AG09309 (cell line): Measurements from ENCODE around the gene HNRNPF.
"Not testable (repeated sequence)": the region's sequence is repeated elsewhere in the genome, so short reads cannot be mapped to it uniquely, and the experiment has no call there.

ENCODE experiments used
- DNase-seq: peaks from one replicate; pipeline ENCODE4 v3.0.0-alpha.2; 2010; ENCODE audit warnings: low read depth
- H3K4me3 ChIP-seq: 2 replicates; pipeline ENCODE4 v1.5.1; 2011; ENCODE audit warnings: mild to moderate bottlenecking, low read depth, low read length, moderate library complexity; ENCODE audit not compliant: control insufficient read depth
- CTCF ChIP-seq: IDR thresholded peaks from 2 replicates; pipeline ENCODE4 v1.5.1; 2011; ENCODE audit warnings: mild to moderate bottlenecking, low read depth, low read length, inconsistent platforms; ENCODE audit not compliant: insufficient read depth, control insufficient read depth; ENCODE audit errors: missing control alignments

The HNRNPF gene

GRCh38 chr10:43396061-43396927 lies 12.7 kb downstream of the HNRNPF start:
- TF ChIP-seq CTCF = no peak
- no peak for DNase-seq

GRCh38 chr10:43395571-43396060 lies 13.4 kb downstream of the HNRNPF start:
- peak overlapping the region; percentile 69 for H3K4me3 ChIP-seq
- no peak for DNase-seq
- TF ChIP-seq CTCF = no peak

More at GRCh38 chr10:43396061-43396927, 12.7 kb downstream of the HNRNPF start:
- peak overlapping the region; percentile 69 for H3K4me3 ChIP-seq

DNA sequence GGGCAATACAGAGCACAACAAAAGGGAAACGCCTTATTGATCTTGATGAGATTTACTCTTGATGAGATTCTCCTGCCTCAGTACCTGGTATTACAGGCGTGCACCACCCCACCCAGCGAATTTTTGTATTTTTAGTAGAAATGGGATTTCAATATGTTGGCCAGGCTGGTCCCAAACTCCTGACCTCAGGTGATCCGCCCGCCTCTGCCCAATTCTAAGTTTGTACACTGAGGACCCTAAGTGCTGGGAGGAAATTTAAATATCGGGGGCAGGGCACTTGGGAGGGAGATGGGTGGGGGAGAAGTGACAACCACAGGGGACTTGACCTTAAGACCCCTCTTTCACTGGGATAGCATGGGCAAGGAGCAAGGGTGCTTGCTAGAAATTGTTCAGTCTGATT lies 14.1 kb downstream of the HNRNPF start:
- TF ChIP-seq CTCF = no peak
- no peak overlapping the region for H3K4me3 ChIP-seq
- no peak for DNase-seq

- DNase-seq = no peak
- H3K4me3 ChIP-seq = no peak overlapping the region
- no peak for TF ChIP-seq CTCF
Observed at GRCh38 chr10:43393606-43394360, 15.2 kb downstream of the HNRNPF start.

GRCh38 chr10:43393186-43393585 lies 15.8 kb downstream of the HNRNPF start:
- not testable (repeated sequence) for DNase-seq, H3K4me3 ChIP-seq

DNA sequence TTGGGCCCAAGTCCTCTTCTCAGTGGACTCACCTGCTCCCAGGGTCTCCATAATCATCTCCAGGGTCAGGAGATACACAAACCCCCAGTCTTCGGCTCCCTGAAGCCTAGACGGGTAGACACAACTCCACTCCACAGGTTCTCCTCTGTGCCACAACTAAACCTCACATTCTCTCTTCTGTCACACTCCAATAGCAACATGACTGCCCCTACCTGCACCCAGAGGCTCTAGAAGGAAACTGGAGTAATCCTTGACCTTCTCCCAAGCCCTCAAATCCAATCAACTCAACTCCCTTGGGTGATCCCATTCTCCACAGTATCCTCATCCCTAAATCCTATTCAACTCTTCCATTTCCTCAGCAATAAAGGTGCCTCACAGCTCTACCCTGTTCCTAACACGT lies 16.2 kb downstream of the HNRNPF start:
- no peak overlapping the region for H3K4me3 ChIP-seq
- TF ChIP-seq CTCF = no peak
- DNase-seq = no peak

DNA sequence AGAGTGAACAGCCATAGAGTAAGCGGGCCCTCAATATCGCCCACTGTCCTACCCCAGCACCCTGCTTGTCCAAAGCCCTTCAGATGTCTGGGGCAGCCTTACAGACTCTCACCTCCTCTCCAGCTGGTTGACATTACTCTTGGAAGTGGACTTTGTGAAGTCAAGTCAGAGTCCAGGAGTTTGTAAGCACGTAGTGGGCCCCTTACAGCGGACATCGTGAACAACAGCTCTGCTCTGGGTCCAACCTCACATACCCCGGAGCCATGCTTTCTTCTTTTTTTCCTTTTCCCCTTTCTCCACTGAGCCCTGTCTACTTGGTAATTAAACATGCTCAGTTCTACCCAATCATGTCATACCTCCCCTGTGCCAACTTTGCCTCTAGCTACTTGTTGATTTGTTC lies 17.5 kb downstream of the HNRNPF start:
- no peak overlapping the region for H3K4me3 ChIP-seq
- no peak for DNase-seq
- TF ChIP-seq CTCF = no peak
